Muscle of leg (tissue), 11 donors: ENCODE data around the gene CHGA. TPM values are rescaled to one million over a fixed set of nuclear protein-coding genes. Genes with fewer than 3 reads are reported as not detected.
A peak's percentile ranks its signal among the peaks of the same experiment; 100 is the strongest.

Source experiments
- DNase-seq: peaks from one replicate; pipeline ENCODE4 v3.0.0; 2013
- H3K27ac ChIP-seq: one replicate; pipeline ENCODE4 v1.5.1; 2013; ENCODE audit warnings: mild to moderate bottlenecking, low read length, control low read depth
- H3K27me3 ChIP-seq: one replicate; pipeline ENCODE4 v1.6.1; 2013; ENCODE audit warnings: low read length; ENCODE audit not compliant: control insufficient read depth, insufficient read depth
- H3K36me3 ChIP-seq: one replicate; pipeline ENCODE4 v1.6.1; 2013; ENCODE audit warnings: low read length; ENCODE audit not compliant: control insufficient read depth, insufficient read depth
- H3K4me1 ChIP-seq: one replicate; pipeline ENCODE4 v1.6.1; 2013; ENCODE audit warnings: low read length; ENCODE audit not compliant: control insufficient read depth, insufficient read depth
- H3K4me3 ChIP-seq: one replicate; pipeline ENCODE4 v1.5.1; 2013; ENCODE audit warnings: low read length, control low read depth
- H3K9me3 ChIP-seq: replicated peaks from 2 replicates; pipeline ENCODE4 v1.6.1; 2013; ENCODE audit warnings: low read depth, low read length; ENCODE audit not compliant: control insufficient read depth
- WGBS: methylation state at CpG from one replicate; pipeline ENCODE4 v1.1.5; 2013; ENCODE audit warnings: missing lambda C conversion rate; ENCODE audit not compliant: insufficient coverage; 5-methylcytosine and 5-hydroxymethylcytosine counted together
- polyA plus RNA-seq, 8 donors: library from polyadenylated mRNA; unstranded; fragments of 120-200 nt; gene quantifications; one replicate each; pipeline versions ENCODE4 v1.2.1 to v1.2.3, GENCODE V29; 2013; ENCODE audit warnings: inconsistent platforms in 1 of 8, low replicate concordance in 1 of 8; ENCODE audit not compliant: insufficient read length in 8 of 8, insufficient read depth in 1 of 8
- total RNA-seq: library from RNA; stranded (reverse); fragments of 120-200 nt; gene quantifications from one replicate; pipeline ENCODE4 v1.2.4, GENCODE V29; 2013

Gene CHGA
- total and polyA plus RNA-seq, 9 donors, result 0.13 to 20.9 (median 0.50) TPM; not detected in 2

GRCh38 chr14:92951261-92951660, 28.3 kb downstream of the CHGA start:
- Histone ChIP-seq H3K27ac (no peak overlapping the region), H3K4me3 (no peak overlapping the region), H3K4me1 (peaks cover 6% of the 10 kb centered on the region), H3K9me3 (no peaks in the 10 kb centered on the region), H3K27me3 (no peaks in the 10 kb centered on the region), H3K36me3 (peaks cover 18% of the 10 kb centered on the region)
- WGBS, result 83% methylated on average over 7 of the region's 7 CpGs
- no peak for DNase-seq

GRCh38 chr14:92951912-92952471, 29.0 kb downstream of the CHGA start:
- 17% methylated on average over 17 of the region's 18 CpGs for WGBS
- no peak overlapping the region for H3K4me3 ChIP-seq
- peak; percentile 65 for DNase-seq
- no peak overlapping the region for H3K27ac ChIP-seq
- no peaks in the 10 kb centered on the region for H3K27me3 ChIP-seq
- no peaks in the 10 kb centered on the region for H3K9me3 ChIP-seq
- peaks cover 18% of the 10 kb centered on the region for H3K36me3 ChIP-seq
- H3K4me1 ChIP-seq, result peaks cover 6% of the 10 kb centered on the region

- DNase-seq, result no peak
- 91% methylated on average over 23 of the region's 32 CpGs for WGBS
- Histone ChIP-seq H3K9me3 (no peaks in the 10 kb centered on the region), H3K27me3 (no peaks in the 10 kb centered on the region), H3K36me3 (peaks cover 19% of the 10 kb centered on the region), H3K27ac (no peak overlapping the region), H3K4me3 (no peak overlapping the region), H3K4me1 (peaks cover 13% of the 10 kb centered on the region)
Observed at GRCh38 chr14:92952481-92953298, 29.7 kb downstream of the CHGA start.

- WGBS, result 87% methylated on average over 4 of the region's 6 CpGs
- peaks cover 22% of the 10 kb centered on the region for H3K36me3 ChIP-seq
- DNase-seq, result no peak
- no peak overlapping the region for H3K4me3 ChIP-seq
- no peaks in the 10 kb centered on the region for H3K27me3 ChIP-seq
- peaks cover 21% of the 10 kb centered on the region for H3K4me1 ChIP-seq
- H3K27ac ChIP-seq, result no peak overlapping the region
- H3K9me3 ChIP-seq, result no peaks in the 10 kb centered on the region
Observed at GRCh38 chr14:92953526-92953925, 30.6 kb downstream of the CHGA start.

GRCh38 chr14:92954933-92955332, 32.0 kb downstream of the CHGA start:
- no peaks in the 10 kb centered on the region for H3K27me3 ChIP-seq
- no peak overlapping the region for H3K27ac ChIP-seq
- H3K36me3 ChIP-seq, result peaks cover 22% of the 10 kb centered on the region
- WGBS, result no CpG with 5 or more reads among the region's 5 CpGs
- H3K4me1 ChIP-seq, result peaks cover 35% of the 10 kb centered on the region
- no peak for DNase-seq
- H3K4me3 ChIP-seq, result no peak overlapping the region
- H3K9me3 ChIP-seq, result no peaks in the 10 kb centered on the region

- Histone ChIP-seq H3K27me3 (no peaks in the 10 kb centered on the region), H3K9me3 (no peaks in the 10 kb centered on the region), H3K4me3 (no peak overlapping the region), H3K4me1 (peaks cover 39% of the 10 kb centered on the region), H3K36me3 (peaks cover 20% of the 10 kb centered on the region), H3K27ac (no peak overlapping the region)
- WGBS, result 100% methylated on average over 1 of the region's 7 CpGs
- no peak for DNase-seq
Observed at GRCh38 chr14:92955381-92955780, 32.4 kb downstream of the CHGA start.

- H3K27ac ChIP-seq, result no peak overlapping the region
- no peak for DNase-seq
- H3K27me3 ChIP-seq, result no peaks in the 10 kb centered on the region
- H3K36me3 ChIP-seq, result peaks cover 15% of the 10 kb centered on the region
- H3K4me1 ChIP-seq, result peaks cover 43% of the 10 kb centered on the region
- no peak overlapping the region for H3K4me3 ChIP-seq
- H3K9me3 ChIP-seq, result no peaks in the 10 kb centered on the region
- 79% methylated on average over 11 of the region's 11 CpGs for WGBS
Observed at GRCh38 chr14:92956961-92957360, 34.0 kb downstream of the CHGA start.

- peak overlapping the region; percentile 35 for H3K27ac ChIP-seq
- H3K36me3 ChIP-seq, result peaks cover 13% of the 10 kb centered on the region
- DNase-seq, result no peak
- no peak overlapping the region for H3K4me3 ChIP-seq
- no peaks in the 10 kb centered on the region for H3K27me3 ChIP-seq
- peaks cover 56% of the 10 kb centered on the region for H3K4me1 ChIP-seq
- WGBS, result 78% methylated on average over 21 of the region's 22 CpGs
- no peaks in the 10 kb centered on the region for H3K9me3 ChIP-seq
Observed at GRCh38 chr14:92958373-92959188, 35.6 kb downstream of the CHGA start.

GRCh38 chr14:92959189-92959531, 36.2 kb downstream of the CHGA start:
- 39% methylated on average over 10 of the region's 10 CpGs for WGBS
- peak; percentile 78 for DNase-seq
- Histone ChIP-seq H3K4me1 (peaks cover 62% of the 10 kb centered on the region), H3K27ac (peak overlapping the region; percentile 37), H3K27me3 (no peaks in the 10 kb centered on the region), H3K36me3 (peaks cover 13% of the 10 kb centered on the region), H3K9me3 (no peaks in the 10 kb centered on the region), H3K4me3 (no peak overlapping the region)
